A549 (cell line): ENCODE results near the gene ATP6V1G3. TPM values are rescaled to one million over a fixed set of nuclear protein-coding genes. Genes with fewer than 3 reads are reported as not detected.

Experiments used
- ATAC-seq, 2 experiments: fragments of 200-7000 bp in 1 of 2; fragments of >200 bp in 1 of 2; cut with Nextera tagmentation in 1 of 2; cut with Tn5 transposase in 1 of 2; 3 replicates each; pipeline versions ENCODE4 v1.8.0 to v1.9.1; 2018 to 2020; ENCODE audit warnings: mild to moderate bottlenecking in 1 of 2, moderate library complexity in 1 of 2
- CTCF ChIA-PET: fragments of 300-600 bp; sonication (Branson Sonifier 250); formaldehyde crosslinking; extraction: SDS; loops from one replicate; lab custom pipeline; 2021; ENCODE audit warnings: antibody characterized with exemption, inconsistent platforms; lab: Yijun Ruan, JAX
- POLR2A ChIA-PET: fragments of 350-600 bp; formaldehyde crosslinking; extraction: SDS; loops from one replicate; lab custom pipeline; 2021; ENCODE audit warnings: antibody characterized with exemption, inconsistent platforms; lab: Yijun Ruan, JAX
- DNase-seq, 2 experiments: peaks; one replicate each; pipeline versions ENCODE4 v3.0.0 to v3.0.0-alpha.2; 2011 to 2016; ENCODE audit warnings: low read depth in 1 of 2, low spot score in 1 of 2
- FAIRE-seq: peaks from 2 replicates; lab custom pipeline; 2011; peaks lifted over from hg19 to GRCh38; lab: Jason Lieb, UNC
- H3K27ac ChIP-seq, 2 experiments: fragments of >200 bp; sonication (Bioruptor Twin); formaldehyde crosslinking; 3 replicates each; pipeline ENCODE4 v1.5.1; 2016 to 2017
- H3K4me1 ChIP-seq: fragments of >200 bp; sonication (Bioruptor Twin); formaldehyde crosslinking; 3 replicates; pipeline ENCODE4 v1.6.1; 2016
- H3K4me2 ChIP-seq: fragments of >200 bp; sonication (Bioruptor Twin); formaldehyde crosslinking; 3 replicates; pipeline ENCODE4 v1.6.1; 2016
- H3K4me3 ChIP-seq: fragments of >200 bp; sonication (Bioruptor Twin); formaldehyde crosslinking; 3 replicates; pipeline ENCODE4 v1.5.1; 2016
- H3K9me3 ChIP-seq: fragments of >200 bp; sonication (Bioruptor Twin); formaldehyde crosslinking; 3 replicates; pipeline ENCODE4 v1.6.1; 2016
- BCL3 ChIP-seq: fragments of >200 bp; sonication (Bioruptor Twin); formaldehyde crosslinking; IDR thresholded peaks from 3 replicates; pipeline ENCODE4 v1.6.1; 2016
- BHLHE40 ChIP-seq: IDR thresholded peaks from 2 replicates; pipeline ENCODE4 v1.6.1; 2012; ENCODE audit warnings: low read depth, low read length, inconsistent platforms
- CBX2 ChIP-seq: fragments of 200-600 bp; sonication (generic); IDR thresholded peaks from 2 replicates; pipeline ENCODE4 v1.6.1; 2016; ENCODE audit warnings: low read depth, mild to moderate bottlenecking, borderline replicate concordance
- EHF ChIP-seq: fragments of 250-450 bp; sonication (Bioruptor Pico); IDR thresholded peaks from 2 replicates; pipeline ENCODE4 v1.5.0; 2020; ENCODE audit warnings: mild to moderate bottlenecking
- ELK1 ChIP-seq: fragments of 150-350 bp; IDR thresholded peaks from 2 replicates; pipeline ENCODE4 v1.6.1; 2014; ENCODE audit warnings: low read depth, mild to moderate bottlenecking, low read length
- FOXS1 ChIP-seq: fragments of 250-450 bp; sonication (Bioruptor Pico); IDR thresholded peaks from 2 replicates; pipeline ENCODE4 v1.5.0; 2020; ENCODE audit warnings: mild to moderate bottlenecking, moderate library complexity
- HDAC2 ChIP-seq: fragments of 200-600 bp; sonication (generic); IDR thresholded peaks from 2 replicates; pipeline ENCODE4 v1.6.1; 2016
- HOXA7 ChIP-seq: fragments of 250-450 bp; sonication (Bioruptor Pico); IDR thresholded peaks from 2 replicates; pipeline ENCODE4 v1.5.0; 2020; ENCODE audit warnings: mild to moderate bottlenecking, moderate library complexity
- HOXB13 ChIP-seq: fragments of 250-450 bp; sonication (Bioruptor Pico); IDR thresholded peaks from 2 replicates; pipeline ENCODE4 v1.5.0; 2020; ENCODE audit warnings: low read depth, mild to moderate bottlenecking, moderate library complexity
- JUNB ChIP-seq: fragments of >200 bp; sonication (Bioruptor Twin); formaldehyde crosslinking; IDR thresholded peaks from 2 replicates; pipeline ENCODE4 v1.6.1; 2016
- MAFK ChIP-seq: fragments of 450-650 bp; IDR thresholded peaks from 2 replicates; pipeline ENCODE4 v1.6.1; 2014; ENCODE audit not compliant: partially characterized antibody
- MAX ChIP-seq: IDR thresholded peaks from 2 replicates; pipeline ENCODE4 v1.6.1; 2012
- NPAS2 ChIP-seq: fragments of 250-450 bp; sonication (Bioruptor Pico); IDR thresholded peaks from 2 replicates; pipeline ENCODE4 v1.8.0; 2022; ENCODE audit warnings: mild to moderate bottlenecking, moderate library complexity, borderline replicate concordance
- PBX3 ChIP-seq: IDR thresholded peaks from 2 replicates; pipeline ENCODE4 v1.6.1; 2012
- RAD21 ChIP-seq, 2 experiments: fragments of >200 bp in 1 of 2; sonication (Bioruptor Twin) in 1 of 2; formaldehyde crosslinking in 1 of 2; IDR thresholded peaks in 1 of 2; conservative IDR thresholded peaks in 1 of 2; 2 replicates in 1 of 2; 3 replicates in 1 of 2; pipeline ENCODE4 v1.6.1; 2012 to 2018; ENCODE audit warnings: inconsistent platforms in 1 of 2
- RCOR1 ChIP-seq: fragments of 150-350 bp; IDR thresholded peaks from 2 replicates; pipeline ENCODE4 v1.6.1; 2014; ENCODE audit warnings: antibody characterized with exemption, low read length, low read depth
- REST ChIP-seq: fragments of 200-600 bp; sonication (generic); IDR thresholded peaks from 2 replicates; pipeline ENCODE4 v1.6.1; 2016; ENCODE audit warnings: antibody characterized with exemption, mild to moderate bottlenecking, moderate library complexity
- RFX5 ChIP-seq: fragments of 450-650 bp; IDR thresholded peaks from 2 replicates; pipeline ENCODE4 v1.7.1; 2014; ENCODE audit warnings: antibody characterized with exemption, mild to moderate bottlenecking, moderate library complexity
- RNF2 ChIP-seq: fragments of 200-600 bp; sonication (generic); IDR thresholded peaks from 2 replicates; pipeline ENCODE4 v1.6.1; 2016; ENCODE audit warnings: low read depth, mild to moderate bottlenecking, antibody characterized with exemption, moderate library complexity, borderline replicate concordance
- SREBF2 ChIP-seq: fragments of 450-650 bp; IDR thresholded peaks from 2 replicates; pipeline ENCODE4 v1.6.1; 2014; ENCODE audit warnings: mild to moderate bottlenecking, moderate library complexity
- TFCP2L1 ChIP-seq: fragments of 250-450 bp; sonication (Bioruptor Pico); IDR thresholded peaks from 2 replicates; pipeline ENCODE4 v1.5.0; 2021; ENCODE audit warnings: mild to moderate bottlenecking
- TP53 ChIP-seq: fragments of 250-450 bp; sonication (Bioruptor Pico); IDR thresholded peaks from 2 replicates; pipeline ENCODE4 v1.5.0; 2021; ENCODE audit warnings: mild to moderate bottlenecking, moderate library complexity
- ZC3H11A ChIP-seq: fragments of 450-650 bp; IDR thresholded peaks from 2 replicates; pipeline ENCODE4 v1.6.1; 2014; ENCODE audit warnings: antibody characterized with exemption, mild to moderate bottlenecking
- ZNF302 ChIP-seq: fragments of 250-450 bp; sonication (Bioruptor Pico); IDR thresholded peaks from 2 replicates; pipeline ENCODE4 v1.9.0; 2021; ENCODE audit warnings: inconsistent platforms, mild to moderate bottlenecking, moderate library complexity
- WGBS: methylation state at CpG from one replicate; pipeline ENCODE4 v1.1.6; 2017; ENCODE audit errors: missing lambda C conversion rate; 5-methylcytosine and 5-hydroxymethylcytosine counted together
- polyA plus RNA-seq, 4 experiments: library from polyadenylated mRNA; depleted of rRNA in 3 of 4; stranded (reverse); fragments of >200 nt; fragmentation: RNase III in 1 of 4; extraction: RNeasy Plus Mini Kit Qiagen cat#74134 plus additional on column Dnase treatment in 1 of 4; gene quantifications; 2 replicates in 3 of 4; 3 replicates in 1 of 4; pipeline ENCODE4 v1.2.3, GENCODE V29; 2011 to 2017

The ATP6V1G3 gene
- polyA plus RNA-seq, 2 of the 4 experiments (the other 2 are of a cell fraction): not detected

- peak in 1 of 2 experiments; percentile 48; a peak in 3 of 6 replicates for ATAC-seq
- Histone ChIP-seq H3K4me3 (no peak overlapping the region), H3K27ac (peak overlapping the region in 1 of 2 experiments; percentile 70; a peak in 2 of 6 replicates), H3K4me2 (0 out of 3 replicates have a peak overlapping the region, but pooled peaks have one; percentile 15), H3K9me3 (no peaks in the 10 kb centered on the region), H3K4me1 (peaks cover 28% of the 10 kb centered on the region; the same call in 2 of the 3 replicates)
- DNase-seq: no peak
- ChIA-PET POLR2A (no interaction called here), CTCF (no interaction called here)
- 53% methylated on average over 1 of the region's 1 CpG for WGBS
- TF ChIP-seq SREBF2: no peak
- no peak for TF ChIP-seq REST
- peak; percentile 37; the same call in 1 of the 2 replicates for TF ChIP-seq JUNB
- TF ChIP-seq EHF (CRISPR knock-in tag): no peak
- no peak for TF ChIP-seq TP53 (CRISPR knock-in tag)
- no peak for TF ChIP-seq RFX5
- FAIRE-seq: no peak
Measured at GRCh38 chr1:198492872-198493271, 47.6 kb downstream of the ATP6V1G3 start.

GRCh38 chr1:198491596-198491995 lies 48.9 kb downstream of the ATP6V1G3 start:
- FAIRE-seq (no peak), DNase-seq (no peak), ATAC-seq (no peak)
- ChIA-PET CTCF (interaction anchor here (0.7 to 1.6 kb wide), 2 partner anchors 9 to 904 kb away, joined by 3 to 4 read pairs; no protein-coding TSS in a partner anchor), POLR2A (no interaction called here)
- peaks cover 15% of the 10 kb centered on the region; the same call in 2 of the 3 replicates for H3K4me1 ChIP-seq
- H3K9me3 ChIP-seq: no peaks in the 10 kb centered on the region
- TF ChIP-seq BHLHE40 (no peak), RAD21 (conservative IDR thresholded peaks at IDR 0.05 in 1 of 2, IDR thresholded peaks at IDR 0.05 in 1 of 2) (no peak), ZC3H11A (no peak), MAX (no peak), RNF2 (no peak), EHF (CRISPR knock-in tag) (no peak), BCL3 (no peak), PBX3 (no peak), HDAC2 (no peak), RCOR1 (no peak), TFCP2L1 (CRISPR knock-in tag) (no peak), HOXA7 (CRISPR knock-in tag) (no peak), FOXS1 (no peak), ELK1 (no peak), HOXB13 (CRISPR knock-in tag) (no peak), CBX2 (no peak), ZNF302 (no peak), MAFK (no peak), NPAS2 (no peak), REST (no peak)
- H3K27ac ChIP-seq: no peak overlapping the region
- H3K4me2 ChIP-seq: no peak overlapping the region
- no peak overlapping the region for H3K4me3 ChIP-seq
- WGBS: 67% methylated on average over 3 of the region's 3 CpGs
